GM19397 (cell line): ENCODE measurements around the gene B4GALT5.

Experiments used
- ATAC-seq: cut with Tn5 transposase; IDR thresholded peaks from one replicate; pipeline ENCODE4 v1.9.1; 2021; ENCODE audit warnings: mild to moderate bottlenecking, moderate library complexity; ENCODE audit not compliant: unreplicated experiment

B4GALT5 gene

GRCh38 chr20:49590163-49591017, 123.3 kb downstream of the B4GALT5 start:
- ATAC-seq = no peak

- ATAC-seq = no peak
These were observed 123.9 kb downstream of the B4GALT5 start for GRCh38 chr20:49589747-49590146.

DNA sequence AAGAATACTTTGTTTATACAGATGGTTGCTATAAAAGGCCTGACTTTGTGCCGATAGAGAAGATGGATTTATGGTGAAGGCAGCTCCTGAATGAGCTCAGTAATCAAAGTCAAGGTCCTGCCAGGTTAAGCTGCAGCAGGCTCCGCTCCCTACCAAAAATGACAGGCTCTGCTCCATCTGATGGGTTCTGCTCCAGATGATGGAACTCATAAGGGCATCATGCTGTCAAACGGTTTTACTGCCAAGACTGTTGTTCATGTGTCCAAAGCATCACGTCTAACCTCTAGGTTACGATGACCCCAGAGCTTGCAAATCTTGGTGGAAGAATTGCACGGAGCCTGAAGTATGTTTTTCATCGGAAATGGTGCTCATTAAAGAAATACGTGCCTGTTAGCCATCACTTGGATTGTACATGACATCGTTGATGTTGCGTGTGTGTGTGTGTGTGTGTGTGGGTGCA, 126.5 kb downstream of the B4GALT5 start:
- no peak for ATAC-seq

DNA sequence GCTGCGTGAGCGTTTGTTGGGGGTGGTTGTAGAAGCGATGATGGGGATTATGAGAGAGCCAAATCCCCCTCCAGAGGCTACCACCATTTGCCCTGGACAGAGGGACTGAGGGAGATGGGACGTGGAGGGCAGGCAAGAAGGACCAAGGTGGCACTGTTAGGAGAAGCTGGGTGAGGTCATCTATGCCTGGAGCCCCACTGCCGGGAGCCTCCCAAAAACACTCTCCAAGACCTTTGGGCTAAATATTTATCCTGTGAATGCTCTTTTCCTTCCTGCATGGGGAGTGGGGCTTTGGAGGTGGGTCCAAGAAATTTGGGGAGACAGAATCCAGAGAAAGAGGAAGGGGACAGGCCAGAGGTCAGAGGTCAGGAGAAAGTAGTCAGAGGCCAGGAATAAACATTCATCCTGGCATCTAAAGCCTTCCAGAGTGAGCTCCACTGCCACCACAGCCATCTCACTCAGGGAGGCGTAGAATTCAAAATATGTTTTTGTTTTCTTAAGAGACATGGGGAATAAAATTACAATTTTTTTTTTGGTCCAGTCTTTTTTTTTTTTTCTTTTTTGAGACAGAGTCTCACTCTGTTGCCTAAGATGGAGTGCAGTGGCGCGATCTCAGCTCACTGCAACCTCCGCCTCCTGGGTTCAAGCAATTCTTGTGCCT, 128.0 kb downstream of the B4GALT5 start:
- ATAC-seq = no peak

- no peak for ATAC-seq
These were observed 129.0 kb downstream of the B4GALT5 start for GRCh38 chr20:49584418-49585382.

- ATAC-seq = no peak
These were observed 129.8 kb downstream of the B4GALT5 start for GRCh38 chr20:49583669-49584417.

GRCh38 chr20:49583343-49583668, 130.4 kb downstream of the B4GALT5 start:
- no peak for ATAC-seq
